HG02981 (cell line): ENCODE results near the gene SPDYE8.
"Not testable (repeated sequence)": the region's sequence is repeated elsewhere in the genome, so short reads cannot be mapped to it uniquely, and the experiment has no call there.

Source experiments
- ATAC-seq: cut with Tn5 transposase; IDR thresholded peaks from one replicate; pipeline ENCODE4 v1.9.1; 2021; ENCODE audit warnings: mild to moderate bottlenecking, moderate library complexity; ENCODE audit not compliant: unreplicated experiment

The SPDYE8 gene, protein sequence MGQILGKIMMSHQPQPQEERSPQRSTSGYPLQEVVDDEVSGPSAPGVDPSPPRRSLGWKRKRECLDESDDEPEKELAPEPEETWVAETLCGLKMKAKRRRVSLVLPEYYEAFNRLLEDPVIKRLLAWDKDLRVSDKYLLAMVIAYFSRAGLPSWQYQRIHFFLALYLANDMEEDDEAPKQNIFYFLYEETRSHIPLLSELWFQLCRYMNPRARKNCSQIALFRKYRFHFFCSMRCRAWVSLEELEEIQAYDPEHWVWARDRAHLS

DNA sequence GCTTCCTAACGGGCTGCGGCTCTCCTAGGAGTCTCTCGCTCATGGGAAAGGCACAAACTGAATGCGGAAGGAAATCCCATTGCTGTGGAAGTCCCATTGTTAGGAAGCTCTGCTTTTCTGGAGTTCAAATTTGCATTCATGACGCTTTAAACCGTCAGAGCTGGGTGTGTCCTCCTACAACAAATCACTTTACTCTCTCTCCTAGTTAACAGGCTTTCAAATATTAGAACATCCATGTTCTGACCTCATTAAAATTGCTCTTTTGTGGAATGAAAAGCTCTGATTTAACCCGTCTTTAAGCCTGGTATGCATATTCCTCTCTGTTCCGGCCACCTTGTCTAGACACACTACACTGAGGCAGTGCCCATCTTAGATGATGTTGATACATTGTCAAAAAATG, at the start of gene SPDYE8:
Gene SPDYE8 (minus strand): TSS at position 101 of the 400 bp plus-strand sequence. CDS start 1,800 bp downstream, outside the sequence.
- not testable (repeated sequence) for ATAC-seq

DNA sequence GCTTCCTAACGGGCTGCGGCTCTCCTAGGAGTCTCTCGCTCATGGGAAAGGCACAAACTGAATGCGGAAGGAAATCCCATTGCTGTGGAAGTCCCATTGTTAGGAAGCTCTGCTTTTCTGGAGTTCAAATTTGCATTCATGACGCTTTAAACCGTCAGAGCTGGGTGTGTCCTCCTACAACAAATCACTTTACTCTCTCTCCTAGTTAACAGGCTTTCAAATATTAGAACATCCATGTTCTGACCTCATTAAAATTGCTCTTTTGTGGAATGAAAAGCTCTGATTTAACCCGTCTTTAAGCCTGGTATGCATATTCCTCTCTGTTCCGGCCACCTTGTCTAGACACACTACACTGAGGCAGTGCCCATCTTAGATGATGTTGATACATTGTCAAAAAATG, 28.2 kb upstream of the SPDYE8 start, which contains the start of gene SPDYE11:
Gene SPDYE11 (minus strand): TSS at position 101 of the 400 bp plus-strand sequence. CDS start 1,800 bp downstream, outside the sequence.
- not testable (repeated sequence) for ATAC-seq

DNA sequence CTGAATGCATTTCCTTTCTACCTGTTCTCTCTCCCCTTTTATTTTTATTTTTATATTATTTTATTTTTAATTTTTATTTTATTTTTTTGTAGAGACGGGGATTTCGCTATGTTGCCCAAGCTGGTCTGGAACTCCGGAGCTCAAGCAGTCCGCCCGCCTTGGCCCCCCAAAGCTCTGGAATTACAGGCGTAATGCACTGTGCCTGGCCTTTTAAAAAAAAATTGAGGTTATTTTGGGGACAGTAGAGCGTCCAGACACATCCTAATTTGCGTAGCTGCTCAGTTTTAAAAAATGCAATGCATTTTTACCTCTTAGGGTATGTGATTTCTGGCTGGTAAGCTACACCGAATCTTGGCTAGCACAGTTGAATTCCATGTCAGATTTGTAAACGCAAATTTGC, 23.1 kb downstream of the SPDYE8 start:
- ATAC-seq = not testable (repeated sequence)

DNA sequence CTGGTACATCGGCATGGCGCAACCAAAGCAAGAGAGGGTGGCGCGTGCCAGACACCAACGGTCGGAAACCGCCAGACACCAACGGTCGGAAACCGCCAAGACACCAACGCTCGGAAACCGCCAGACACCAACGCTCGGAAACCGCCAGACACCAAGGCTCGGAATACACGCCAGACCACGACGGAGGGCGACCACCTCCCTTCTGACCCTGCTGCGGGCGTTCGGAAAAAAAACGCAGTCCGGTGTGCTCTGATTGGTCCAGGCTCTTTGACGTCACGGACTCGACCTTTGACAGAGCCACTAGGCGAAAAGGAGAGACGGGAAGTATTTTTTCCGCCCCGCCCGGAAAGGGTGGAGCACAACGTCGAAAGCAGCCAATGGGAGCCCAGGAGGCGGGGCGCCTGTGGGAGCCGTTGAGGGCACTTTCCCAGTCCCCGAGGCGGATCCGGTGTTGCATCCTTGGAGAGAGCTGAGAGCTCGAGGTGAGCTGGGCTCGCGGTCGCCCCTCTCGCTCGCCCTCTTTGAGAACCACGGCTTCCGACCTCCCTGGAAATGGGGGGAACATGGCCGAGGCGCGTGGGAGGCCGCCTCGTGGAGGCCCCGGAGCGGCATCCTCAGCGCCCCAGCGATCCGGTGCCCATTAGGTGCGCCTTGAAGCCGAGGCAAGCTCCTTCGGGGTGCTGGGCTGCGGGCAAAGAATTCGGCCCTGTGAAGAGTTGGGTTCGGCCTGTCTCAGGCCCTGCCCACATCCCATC, 23.7 kb downstream of the SPDYE8 start:
- peak; percentile 60 for ATAC-seq

DNA sequence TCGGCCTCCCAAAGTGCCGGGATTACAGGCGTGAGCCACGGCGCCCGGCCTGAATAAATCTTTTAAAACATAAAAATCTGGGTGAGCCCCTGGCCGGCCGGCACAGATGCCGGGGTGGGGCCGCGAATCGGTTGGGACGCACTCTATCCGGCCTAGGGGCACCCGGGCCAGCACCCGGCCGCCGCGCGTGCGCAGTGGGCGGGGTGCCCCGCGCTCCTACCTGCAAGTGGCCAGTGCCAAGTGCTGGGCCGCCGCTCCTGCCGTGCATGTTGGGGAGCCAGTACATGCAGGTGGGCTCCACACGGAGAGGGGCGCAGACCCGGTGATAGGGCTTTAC, 24.2 kb downstream of the SPDYE8 start:
- ATAC-seq = peak; percentile 58

DNA sequence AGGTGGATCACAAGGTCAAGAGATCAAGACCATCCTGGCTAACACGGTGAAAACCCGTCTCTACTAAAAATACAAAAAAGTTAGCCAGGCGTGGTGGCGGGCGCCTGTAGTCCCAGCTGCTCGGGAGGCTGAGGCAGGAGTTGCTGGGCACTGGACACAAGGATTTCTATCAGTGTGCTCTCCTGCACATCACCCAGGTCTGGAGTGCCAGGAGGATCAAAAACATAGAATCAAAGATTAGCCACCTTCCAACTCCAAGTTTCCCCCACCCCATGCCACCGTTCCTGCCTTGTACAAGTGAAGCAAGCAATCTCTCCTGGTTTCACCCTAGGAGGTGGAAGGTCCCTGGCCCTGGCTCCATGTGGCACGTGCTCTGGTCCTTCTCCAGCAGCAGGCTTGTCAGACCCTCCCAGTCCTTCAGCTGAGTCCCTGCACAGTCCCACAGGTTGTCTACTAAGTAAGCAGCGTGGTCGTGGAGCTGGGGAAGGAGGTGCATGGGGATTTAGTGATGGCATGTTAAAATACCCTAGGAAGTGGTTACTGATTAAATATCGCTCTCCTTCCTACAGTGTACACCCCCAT, 31.6 kb downstream of the SPDYE8 start:
- not testable (repeated sequence) for ATAC-seq

DNA sequence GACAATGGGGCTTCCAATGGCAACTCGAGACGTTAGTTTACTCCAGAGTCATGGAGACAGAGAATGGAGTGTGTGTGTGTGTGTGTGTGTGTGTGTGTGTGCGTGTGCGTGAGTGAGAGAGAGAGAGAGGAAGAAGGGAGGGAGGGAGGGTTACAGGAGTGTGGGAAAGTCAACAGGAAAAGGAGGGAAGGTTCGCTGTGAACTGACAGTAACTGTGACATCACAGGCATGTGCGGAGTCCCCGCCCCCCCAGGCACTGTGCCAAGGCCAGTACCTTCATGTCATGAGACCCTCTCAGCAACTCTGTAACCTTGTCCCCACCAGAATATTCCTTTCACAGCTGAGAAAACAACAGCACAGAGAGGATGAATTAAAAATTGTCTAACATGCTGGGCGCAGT, 32.1 kb downstream of the SPDYE8 start:
- not testable (repeated sequence) for ATAC-seq

DNA sequence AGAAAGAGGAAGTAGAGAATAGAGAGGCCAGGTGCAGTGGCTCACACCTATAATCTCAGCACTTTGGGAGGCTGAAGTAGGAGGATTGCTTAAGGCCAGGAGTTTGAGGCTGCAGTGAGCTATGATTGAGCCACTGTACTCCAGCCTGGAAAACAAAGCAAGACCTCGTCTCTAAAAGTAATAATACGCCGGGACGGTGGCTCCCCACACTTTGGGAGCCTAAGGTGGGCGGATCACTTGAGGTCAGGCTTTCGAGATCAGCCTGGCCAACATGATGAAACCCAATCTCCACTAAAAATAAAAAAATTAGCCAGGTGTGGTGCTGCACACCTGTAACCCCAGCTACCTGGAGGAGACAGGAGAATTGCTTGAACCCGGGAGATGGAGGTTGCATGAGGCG, 34.1 kb downstream of the SPDYE8 start:
- ATAC-seq = not testable (repeated sequence)

DNA sequence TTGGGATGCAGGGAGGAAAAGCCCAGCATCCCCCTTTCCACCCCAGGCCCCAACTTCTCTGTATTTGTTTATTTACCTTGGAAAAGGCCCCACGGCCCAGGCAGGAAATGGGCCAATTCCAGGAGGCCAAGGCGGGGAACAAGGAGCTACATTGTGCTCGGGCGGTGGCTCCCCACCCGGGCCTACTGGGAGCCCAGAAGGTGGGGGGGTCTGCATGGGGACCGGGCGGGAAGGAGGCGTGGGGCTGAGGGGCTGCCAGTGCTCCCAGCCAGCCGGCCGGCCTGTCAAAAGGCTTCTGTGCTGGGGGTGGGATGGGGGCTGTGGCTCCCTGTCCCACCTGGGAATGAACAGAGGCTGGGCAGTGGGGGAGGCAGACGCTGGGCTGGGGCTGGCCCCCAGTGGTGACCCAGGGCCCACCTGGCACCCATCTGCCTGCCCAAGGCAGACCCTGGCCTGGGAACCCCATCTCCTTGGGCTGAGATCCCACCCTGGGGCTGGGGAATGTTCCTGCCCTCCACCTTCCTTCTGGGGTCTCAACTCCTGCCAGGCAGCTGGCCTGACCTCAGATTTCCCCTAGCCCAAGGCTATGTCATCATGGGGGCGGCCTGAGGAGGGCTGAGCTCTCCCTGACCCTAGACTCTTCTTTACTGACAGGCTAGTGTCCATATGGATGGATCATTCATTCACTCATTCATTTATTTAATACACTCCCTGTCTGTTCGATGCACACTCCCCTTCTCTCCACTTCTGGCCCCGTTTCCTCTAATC, 39.2 kb downstream of the SPDYE8 start:
- ATAC-seq = not testable (repeated sequence)

DNA sequence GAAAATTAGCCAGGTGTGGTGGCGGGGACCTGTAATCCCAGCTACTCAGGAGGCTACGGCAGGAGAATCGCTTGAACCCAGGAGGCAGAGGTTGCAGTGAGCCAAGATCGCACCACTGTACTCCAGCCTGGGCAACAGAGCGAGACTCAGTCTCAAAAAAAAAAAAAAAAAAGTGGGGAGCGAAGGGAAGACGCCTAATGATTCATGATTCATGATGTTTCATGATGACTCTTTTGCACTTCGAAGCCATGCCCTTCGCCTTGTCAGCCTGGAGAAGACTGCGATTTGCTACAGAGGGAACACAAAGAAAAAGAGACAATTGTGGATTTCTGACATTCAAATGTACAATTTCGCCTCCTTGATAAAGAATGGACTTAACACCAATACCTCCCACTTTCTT, 47.5 kb downstream of the SPDYE8 start:
- ATAC-seq = not testable (repeated sequence)

DNA sequence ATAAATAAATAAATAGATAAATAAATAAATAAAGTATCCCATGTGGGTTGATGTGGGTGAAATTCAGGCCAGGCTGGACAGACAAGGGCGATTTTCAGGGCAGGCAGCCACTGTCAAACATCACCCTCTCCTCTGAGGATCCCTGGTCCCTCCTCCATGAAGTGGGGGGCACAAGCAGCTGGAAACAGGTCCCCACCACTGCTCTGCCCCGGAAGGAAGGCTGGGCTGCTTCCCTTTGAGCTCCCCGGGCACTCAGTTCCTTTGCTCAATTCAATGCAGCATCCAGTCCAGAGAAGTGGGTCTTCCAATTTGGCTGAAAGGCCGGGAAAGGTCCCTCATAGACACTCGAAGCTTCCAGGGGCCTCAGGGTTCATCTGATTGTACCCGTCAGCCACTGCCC, 49.2 kb downstream of the SPDYE8 start:
- ATAC-seq = not testable (repeated sequence)

DNA sequence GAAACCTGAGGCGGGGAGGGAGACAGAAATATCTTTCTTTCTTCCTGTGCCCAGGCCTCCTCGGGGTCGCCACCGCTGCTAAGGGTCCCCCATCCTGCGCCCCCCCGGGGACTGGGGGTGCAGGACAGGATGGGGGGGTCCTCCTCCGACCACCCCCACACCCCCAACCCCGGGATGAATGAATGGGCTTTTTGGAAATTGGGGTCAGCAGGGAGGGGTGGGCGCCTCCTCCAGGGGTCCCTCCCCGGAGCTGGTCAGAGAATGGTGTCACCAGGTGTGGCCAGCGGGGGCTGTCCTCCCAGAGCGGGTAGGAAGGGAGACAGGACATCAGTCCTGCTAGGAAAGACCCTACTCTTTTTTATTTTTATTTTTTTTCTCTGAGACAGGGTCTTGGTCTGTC, 53.1 kb downstream of the SPDYE8 start:
- ATAC-seq = not testable (repeated sequence)

DNA sequence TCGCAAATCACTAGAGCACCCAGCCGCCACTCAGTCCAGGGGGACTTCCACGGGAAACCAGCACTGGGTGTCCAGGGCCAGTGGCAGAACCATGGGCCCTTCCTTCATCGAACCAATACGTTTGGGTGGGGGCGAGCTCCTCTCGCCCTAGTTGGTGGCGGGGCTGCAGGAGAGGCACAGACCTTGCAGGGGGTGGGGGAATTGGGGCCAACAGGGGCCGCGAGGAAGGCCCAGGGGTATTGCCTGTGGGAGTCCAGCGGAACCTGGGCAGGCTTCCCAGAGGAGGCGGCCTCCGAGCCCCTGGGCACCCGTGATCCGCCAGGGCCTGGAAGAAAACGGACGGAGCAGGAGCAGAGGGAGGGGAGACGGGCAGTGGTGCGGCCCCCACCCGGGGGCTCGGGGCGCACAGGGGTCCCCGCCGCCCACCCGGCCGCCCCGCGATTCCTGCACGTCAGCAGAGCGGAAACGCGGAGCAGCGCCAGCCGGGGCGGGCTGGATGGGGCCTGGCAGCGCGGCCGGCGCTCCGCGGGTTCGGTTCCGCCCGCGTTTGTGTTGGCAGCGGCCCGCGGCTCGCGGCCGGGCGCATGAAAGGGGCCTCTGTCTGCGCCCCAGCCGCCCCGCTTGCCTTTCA, 53.8 kb downstream of the SPDYE8 start:
- not testable (repeated sequence) for ATAC-seq

DNA sequence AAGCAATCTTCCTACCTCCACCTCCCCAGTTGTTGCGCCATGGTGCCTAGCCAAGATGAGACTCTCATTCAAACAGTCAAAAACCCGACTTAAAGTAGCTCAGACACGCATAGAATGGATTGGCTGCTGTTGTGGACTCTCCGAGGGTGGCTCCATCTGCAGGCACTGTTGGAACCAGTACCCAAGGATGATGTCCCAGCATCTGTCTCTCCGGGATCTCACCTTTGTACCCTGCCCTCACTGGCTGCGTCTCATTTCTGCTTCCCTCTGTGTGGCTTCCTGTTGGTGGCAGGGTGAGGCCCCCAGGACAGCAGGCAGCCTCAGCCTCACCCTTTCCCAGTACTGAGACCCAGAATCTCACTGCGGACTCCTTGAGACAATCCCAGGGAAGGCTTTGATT, 54.8 kb downstream of the SPDYE8 start:
- ATAC-seq = not testable (repeated sequence)

DNA sequence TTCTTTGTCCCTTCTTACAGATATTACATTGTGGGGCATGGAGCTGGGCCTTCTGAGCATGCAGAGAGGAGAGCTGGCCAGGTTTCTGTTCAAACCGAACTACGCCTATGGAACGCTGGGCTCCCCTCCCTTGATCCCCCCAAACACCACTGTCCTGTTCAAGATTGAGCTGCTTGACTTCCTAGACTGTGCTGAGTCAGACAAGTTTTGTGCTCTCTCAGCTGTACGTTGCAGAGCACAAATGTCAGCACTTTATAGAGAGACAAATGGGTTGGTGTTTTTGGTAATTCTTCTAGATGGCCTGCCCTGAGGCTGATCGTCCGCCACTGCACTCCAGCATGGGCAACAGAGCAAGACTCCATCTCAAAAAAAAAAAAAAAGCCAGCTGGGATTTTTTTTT, 58.1 kb downstream of the SPDYE8 start:
- not testable (repeated sequence) for ATAC-seq
